Liver (tissue), 9 donors: ENCODE data around the gene KYNU. TPM values are rescaled to one million over a fixed set of nuclear protein-coding genes. Genes with fewer than 3 reads are reported as not detected.

Source experiments
- DNase-seq: peaks from one replicate; pipeline ENCODE4 v3.0.0-alpha.2; 2017; ENCODE audit warnings: low spot score
- H3K27ac ChIP-seq, 2 donors: one replicate each; pipeline ENCODE4 v1.7.0; 2013; ENCODE audit warnings: inconsistent platforms in 2 of 2, low read length in 2 of 2, control low read depth in 1 of 2, low read depth in 1 of 2, mild to moderate bottlenecking in 1 of 2
- H3K27me3 ChIP-seq, 4 donors: one replicate each; pipeline versions ENCODE4 v1.6.1 to v1.7.0; 2013; ENCODE audit warnings: low read length in 3 of 4, inconsistent platforms in 1 of 4, mild to moderate bottlenecking in 1 of 4, moderate library complexity in 1 of 4; ENCODE audit not compliant: control insufficient read depth in 4 of 4, insufficient read depth in 4 of 4
- H3K36me3 ChIP-seq, 4 donors: one replicate each; pipeline versions ENCODE4 v1.6.1 to v1.7.0; 2013; ENCODE audit warnings: low read length in 3 of 4, mild to moderate bottlenecking in 3 of 4, low read depth in 1 of 4, moderate library complexity in 1 of 4; ENCODE audit not compliant: control insufficient read depth in 4 of 4, insufficient read depth in 3 of 4
- H3K4me1 ChIP-seq, 4 donors: one replicate each; pipeline versions ENCODE4 v1.6.1 to v1.7.0; 2013; ENCODE audit warnings: low read length in 3 of 4, mild to moderate bottlenecking in 3 of 4, moderate library complexity in 1 of 4; ENCODE audit not compliant: control insufficient read depth in 4 of 4, insufficient read depth in 4 of 4
- H3K4me3 ChIP-seq, 3 donors: one replicate each; pipeline versions ENCODE4 v1.6.1 to v1.7.0; 2013; ENCODE audit warnings: low read length in 3 of 3, control low read depth in 1 of 3, low read depth in 1 of 3, mild to moderate bottlenecking in 1 of 3
- H3K9ac ChIP-seq, 2 donors: one replicate each; pipeline ENCODE4 v1.7.0; 2013; ENCODE audit warnings: low read length in 2 of 2, mild to moderate bottlenecking in 2 of 2, moderate library complexity in 2 of 2, control low read depth in 1 of 2, low read depth in 1 of 2
- H3K9me3 ChIP-seq, 4 donors: one replicate each; pipeline versions ENCODE4 v1.6.1 to v1.7.0; 2013; ENCODE audit warnings: low read length in 3 of 4; ENCODE audit not compliant: control insufficient read depth in 4 of 4
- ATF3 ChIP-seq: IDR thresholded peaks from 2 replicates; pipeline ENCODE4 v1.6.1; 2016; ENCODE audit warnings: antibody characterized with exemption
- CTCF ChIP-seq: fragments of 150-350 bp; IDR thresholded peaks from 2 replicates; pipeline ENCODE4 v1.5.1; 2017; ENCODE audit warnings: improper control_type of control experiment, low read depth, low read length; ENCODE audit not compliant: missing input control
- EGR1 ChIP-seq, 2 donors: IDR thresholded peaks; 2 replicates each; pipeline ENCODE4 v1.6.1; 2016 to 2018; ENCODE audit warnings: antibody characterized with exemption in 2 of 2, low read depth in 2 of 2
- FOXA1 ChIP-seq: IDR thresholded peaks from 2 replicates; pipeline ENCODE4 v1.6.1; 2016; ENCODE audit warnings: antibody characterized with exemption
- FOXA2 ChIP-seq: IDR thresholded peaks from 2 replicates; pipeline ENCODE4 v1.6.1; 2016; ENCODE audit warnings: antibody characterized with exemption
- GABPA ChIP-seq, 2 donors: IDR thresholded peaks in 1 of 2; conservative IDR thresholded peaks in 1 of 2; 2 replicates each; pipeline ENCODE4 v1.6.1; 2016; ENCODE audit warnings: antibody characterized with exemption in 2 of 2, mild to moderate bottlenecking in 1 of 2, moderate library complexity in 1 of 2
- HNF4A ChIP-seq, 2 donors: conservative IDR thresholded peaks; 2 replicates each; pipeline ENCODE4 v1.6.1; 2016; ENCODE audit warnings: antibody characterized with exemption in 2 of 2, mild to moderate bottlenecking in 2 of 2
- HNF4G ChIP-seq: IDR thresholded peaks from 2 replicates; pipeline ENCODE4 v1.6.1; 2016; ENCODE audit warnings: antibody characterized with exemption
- JUND ChIP-seq, 2 donors: IDR thresholded peaks; 2 replicates each; pipeline ENCODE4 v1.6.1; 2016; ENCODE audit warnings: antibody characterized with exemption in 2 of 2
- MAX ChIP-seq: IDR thresholded peaks from 2 replicates; pipeline ENCODE4 v1.6.1; 2016; ENCODE audit warnings: antibody characterized with exemption
- NR2F2 ChIP-seq: IDR thresholded peaks from 2 replicates; pipeline ENCODE4 v1.6.1; 2016; ENCODE audit warnings: antibody characterized with exemption
- RAD21 ChIP-seq, 2 donors: IDR thresholded peaks; 2 replicates each; pipeline ENCODE4 v1.6.1; 2016; ENCODE audit warnings: antibody characterized with exemption in 2 of 2, mild to moderate bottlenecking in 2 of 2
- REST ChIP-seq: IDR thresholded peaks from 2 replicates; pipeline ENCODE4 v1.6.1; 2016; ENCODE audit warnings: antibody characterized with exemption, mild to moderate bottlenecking
- RXRA ChIP-seq, 2 donors: IDR thresholded peaks; 2 replicates each; pipeline ENCODE4 v1.6.1; 2017 to 2018; ENCODE audit warnings: antibody characterized with exemption in 2 of 2, mild to moderate bottlenecking in 1 of 2
- SP1 ChIP-seq: IDR thresholded peaks from 2 replicates; pipeline ENCODE4 v1.6.1; 2018; ENCODE audit warnings: antibody characterized with exemption, mild to moderate bottlenecking
- TAF1 ChIP-seq: conservative IDR thresholded peaks from 2 replicates; pipeline ENCODE4 v1.6.1; 2016; ENCODE audit warnings: antibody characterized with exemption, mild to moderate bottlenecking
- YY1 ChIP-seq: IDR thresholded peaks from 2 replicates; pipeline ENCODE4 v1.6.1; 2016; ENCODE audit warnings: antibody characterized with exemption, mild to moderate bottlenecking
- ZBTB33 ChIP-seq: IDR thresholded peaks from 2 replicates; pipeline ENCODE4 v1.6.1; 2016; ENCODE audit warnings: antibody characterized with exemption
- WGBS: extraction: QIAGEN DNeasy Blood & Tissue Kit; methylation state at CpG from one replicate; pipeline ENCODE4 v1.1.7; 2013; 5-methylcytosine and 5-hydroxymethylcytosine counted together
- polyA plus RNA-seq, 2 donors: library from polyadenylated mRNA; stranded (reverse) in 1 of 2; unstranded in 1 of 2; fragments of 200-250 nt in 1 of 2; fragments of >200 nt in 1 of 2; fragmentation: Nextera tagmentation in 1 of 2; extraction: Ambion mirVana in 1 of 2; gene quantifications; one replicate each; pipeline versions ENCODE4 v1.2.1 to v1.2.3, GENCODE V29; 2013 to 2015
- total RNA-seq, 2 donors: library from RNA; depleted of rRNA; stranded (reverse); fragments of >200 nt; gene quantifications; one replicate each; pipeline ENCODE4 v1.2.3, GENCODE V29; 2014
- donor health status: healthy.
- donor health status: healthy.
- donor health status: healthy.
- donor health status: healthy.
- donor health status: healthy.

The KYNU gene
- total and polyA plus RNA-seq, 4 donors = 24.0 to 64.3 (median 32.8) TPM

- no peak overlapping the region for H3K27ac ChIP-seq
- WGBS = 82% methylated on average over 2 of the region's 2 CpGs
- no peaks in the 10 kb centered on the region for H3K36me3 ChIP-seq
- no peak overlapping the region for H3K9ac ChIP-seq
- H3K4me3 ChIP-seq = no peak overlapping the region
- peaks cover 4 to 21% (median 12%) of the 10 kb centered on the region in 4 donors for H3K4me1 ChIP-seq
- H3K9me3 ChIP-seq = no peaks in the 10 kb centered on the region
- DNase-seq = no peak
- no peaks in the 10 kb centered on the region for H3K27me3 ChIP-seq
- TF ChIP-seq ATF3 (no peak), JUND (IDR thresholded peaks at IDR 0.05) (no peak), ZBTB33 (no peak), RXRA (IDR thresholded peaks at IDR 0.05) (no peak), EGR1 (IDR thresholded peaks at IDR 0.05; ENCODE audit: low read depth in 2 of 2) (no peak), GABPA (IDR thresholded peaks at IDR 0.05 in 1 of 2, conservative IDR thresholded peaks at IDR 0.05 in 1 of 2) (no peak), CTCF (no peak), TAF1 (no peak), YY1 (no peak), FOXA1 (no peak), MAX (no peak), HNF4A (conservative IDR thresholded peaks at IDR 0.05) (no peak), NR2F2 (no peak), HNF4G (no peak), FOXA2 (no peak), REST (no peak), RAD21 (IDR thresholded peaks at IDR 0.05) (no peak), SP1 (no peak)
These were observed 10.3 kb upstream of the KYNU start for GRCh38 chr2:142867136-142867535.
